ENCODE results near the gene D2HGDH. TPM values are rescaled to one million over a fixed set of nuclear protein-coding genes. Genes with fewer than 3 reads are reported as not detected.

D2HGDH gene
- total RNA-seq, 1 experiment from 2014 or later, result 131 TPM

DNA sequence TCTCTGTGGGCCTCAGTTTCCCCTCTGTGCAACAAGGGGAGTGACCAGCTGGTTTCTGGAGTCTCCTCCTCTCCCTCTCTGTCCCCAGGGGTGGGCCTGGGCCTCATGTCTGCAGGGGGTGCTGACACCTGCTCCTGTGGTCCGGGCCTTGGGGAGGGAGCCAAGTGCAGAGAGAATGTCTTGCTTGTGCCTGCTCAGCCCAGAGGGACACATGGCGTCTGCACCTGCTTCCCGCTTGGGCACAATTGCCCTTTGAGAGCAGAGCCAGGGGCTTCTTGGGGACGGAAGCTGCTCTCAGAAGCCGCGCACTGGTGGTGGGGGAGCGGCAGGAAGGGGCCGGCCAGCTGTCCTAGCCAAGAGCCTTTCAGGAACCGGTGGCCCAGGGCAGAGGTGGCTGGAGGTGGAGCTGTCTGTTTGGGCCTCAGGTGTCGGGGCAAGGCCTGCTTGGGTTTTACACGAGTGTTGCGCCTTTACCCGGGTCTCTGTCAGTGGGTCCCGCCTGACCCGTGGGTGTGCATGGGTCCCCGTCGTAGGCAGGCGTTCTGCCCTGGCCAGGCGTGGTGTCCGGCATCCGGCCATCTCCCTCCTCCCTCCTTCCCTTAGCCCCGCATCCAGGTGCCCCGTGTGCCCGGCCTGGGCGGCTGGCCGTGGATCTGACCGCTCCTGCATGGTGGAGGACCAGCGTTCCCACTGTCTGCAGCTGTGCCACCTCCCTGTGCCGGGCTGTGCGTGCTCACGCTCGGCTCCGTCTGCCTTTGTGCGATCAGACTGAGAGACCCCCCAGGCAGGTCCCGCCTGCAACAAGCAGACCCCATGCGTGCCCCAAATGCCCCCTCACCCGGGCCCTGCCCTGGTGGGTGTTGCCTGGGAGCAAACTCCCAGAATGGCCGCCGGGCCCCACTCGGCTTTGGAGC is 78.6 kb downstream of the D2HGDH start:
- ChIA-PET POLR2A (ENCODE audit: unreplicated experiment) (no interaction called here), CTCF (interaction anchor here (0.6 kb wide), 1 partner anchor 12 kb away, joined by 3 read pairs; no protein-coding TSS in a partner anchor)
- Histone ChIP-seq H3K9me3 (ENCODE audit: insufficient read depth, low read depth) (no peaks in the 10 kb centered on the region), H3K4me3 (no peak overlapping the region), H3K36me3 (ENCODE audit: low read depth) (no peaks in the 10 kb centered on the region), H2AFZ (no peak overlapping the region), H3F3A (ENCODE audit: insufficient read depth, low read depth) (no peaks in the 10 kb centered on the region; the same call in 1 of the 2 replicates), H4K20me1 (ENCODE audit: insufficient read depth) (no peaks in the 10 kb centered on the region), H3K4me2 (no peak overlapping the region), H3K27me3 (ENCODE audit: insufficient read depth, low read depth) (peaks cover 78% of the 10 kb centered on the region), H3K79me2 (ENCODE audit: low read depth) (no peaks in the 10 kb centered on the region), H3K27ac (no peak overlapping the region), H3K9me2 (ENCODE audit: insufficient read depth) (no peaks in the 10 kb centered on the region), H3K4me1 (replicated peaks; ENCODE audit: insufficient read depth) (no peaks in the 10 kb centered on the region)
- no peak for DNase-seq
- no TSS peak for BruUV-seq (replicated peaks)
- TF ChIP-seq, protein P1, sequence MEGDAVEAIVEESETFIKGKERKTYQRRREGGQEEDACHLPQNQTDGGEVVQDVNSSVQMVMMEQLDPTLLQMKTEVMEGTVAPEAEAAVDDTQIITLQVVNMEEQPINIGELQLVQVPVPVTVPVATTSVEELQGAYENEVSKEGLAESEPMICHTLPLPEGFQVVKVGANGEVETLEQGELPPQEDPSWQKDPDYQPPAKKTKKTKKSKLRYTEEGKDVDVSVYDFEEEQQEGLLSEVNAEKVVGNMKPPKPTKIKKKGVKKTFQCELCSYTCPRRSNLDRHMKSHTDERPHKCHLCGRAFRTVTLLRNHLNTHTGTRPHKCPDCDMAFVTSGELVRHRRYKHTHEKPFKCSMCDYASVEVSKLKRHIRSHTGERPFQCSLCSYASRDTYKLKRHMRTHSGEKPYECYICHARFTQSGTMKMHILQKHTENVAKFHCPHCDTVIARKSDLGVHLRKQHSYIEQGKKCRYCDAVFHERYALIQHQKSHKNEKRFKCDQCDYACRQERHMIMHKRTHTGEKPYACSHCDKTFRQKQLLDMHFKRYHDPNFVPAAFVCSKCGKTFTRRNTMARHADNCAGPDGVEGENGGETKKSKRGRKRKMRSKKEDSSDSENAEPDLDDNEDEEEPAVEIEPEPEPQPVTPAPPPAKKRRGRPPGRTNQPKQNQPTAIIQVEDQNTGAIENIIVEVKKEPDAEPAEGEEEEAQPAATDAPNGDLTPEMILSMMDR (conservative IDR thresholded peaks at IDR 0.05), result no peak
- no peak for TF ChIP-seq EZH2 (IDR thresholded peaks at IDR 0.05; ENCODE audit: low read depth)
- intact Hi-C loops (cut with micrococcal nuclease; ENCODE audit: unreplicated experiment), result no loop called here

GRCh38 chr2:241813644-241814392 is 79.4 kb downstream of the D2HGDH start:
- H3F3A ChIP-seq (ENCODE audit: insufficient read depth, low read depth), result no peaks in the 10 kb centered on the region; the same call in 1 of the 2 replicates
- no peaks in the 10 kb centered on the region for H3K4me1 ChIP-seq (replicated peaks; ENCODE audit: insufficient read depth)
- H3K27ac ChIP-seq, result no peak overlapping the region
- no peaks in the 10 kb centered on the region for H3K79me2 ChIP-seq (ENCODE audit: low read depth)
- ChIA-PET POLR2A (ENCODE audit: unreplicated experiment) (no interaction called here), CTCF (no interaction called here)
- TF ChIP-seq, protein P1 (conservative IDR thresholded peaks at IDR 0.05), result no peak
- TF ChIP-seq EZH2 (IDR thresholded peaks at IDR 0.05; ENCODE audit: low read depth), result no peak
- BruUV-seq (replicated peaks), result no TSS peak
- H3K9me2 ChIP-seq (ENCODE audit: insufficient read depth), result no peaks in the 10 kb centered on the region
- no peaks in the 10 kb centered on the region for H3K36me3 ChIP-seq (ENCODE audit: low read depth)
- peaks cover 87% of the 10 kb centered on the region for H3K27me3 ChIP-seq (ENCODE audit: insufficient read depth, low read depth)
- no peaks in the 10 kb centered on the region for H3K9me3 ChIP-seq (ENCODE audit: insufficient read depth, low read depth)
- no peak for DNase-seq
- intact Hi-C loops (cut with micrococcal nuclease; ENCODE audit: unreplicated experiment), result no loop called here
- H3K4me2 ChIP-seq, result no peak overlapping the region
- no peaks in the 10 kb centered on the region for H4K20me1 ChIP-seq (ENCODE audit: insufficient read depth)
- no peak overlapping the region for H3K4me3 ChIP-seq
- no peak overlapping the region for H2AFZ ChIP-seq

GRCh38 chr2:241814393-241814642 is 79.9 kb downstream of the D2HGDH start:
- CTCF ChIA-PET, result no interaction called here

More at GRCh38 chr2:241814393-241814642, 79.9 kb downstream of the D2HGDH start:
- Histone ChIP-seq H3F3A (ENCODE audit: insufficient read depth, low read depth) (no peaks in the 10 kb centered on the region), H3K9me2 (ENCODE audit: insufficient read depth) (no peaks in the 10 kb centered on the region), H2AFZ (no peak overlapping the region), H4K20me1 (ENCODE audit: insufficient read depth) (no peaks in the 10 kb centered on the region), H3K27me3 (ENCODE audit: insufficient read depth, low read depth) (peaks cover 87% of the 10 kb centered on the region), H3K4me1 (replicated peaks; ENCODE audit: insufficient read depth) (no peaks in the 10 kb centered on the region), H3K4me2 (no peak overlapping the region), H3K79me2 (ENCODE audit: low read depth) (no peaks in the 10 kb centered on the region), H3K9me3 (ENCODE audit: insufficient read depth, low read depth) (no peaks in the 10 kb centered on the region), H3K4me3 (no peak overlapping the region), H3K27ac (no peak overlapping the region), H3K36me3 (ENCODE audit: low read depth) (no peaks in the 10 kb centered on the region)
- intact Hi-C loops (cut with micrococcal nuclease; ENCODE audit: unreplicated experiment), result no loop called here
- POLR2A ChIA-PET (ENCODE audit: unreplicated experiment), result no interaction called here
- no TSS peak for BruUV-seq (replicated peaks)
- no peak for DNase-seq
- TF ChIP-seq EZH2 (IDR thresholded peaks at IDR 0.05; ENCODE audit: low read depth), result no peak
- TF ChIP-seq, protein P1 (conservative IDR thresholded peaks at IDR 0.05), result no peak
